Muscle of back (tissue), 13 donors: ENCODE measurements around the gene EI24. TPM values are rescaled to one million over a fixed set of nuclear protein-coding genes. Genes with fewer than 3 reads are reported as not detected.
"Not testable (repeated sequence)": the region's sequence is repeated elsewhere in the genome, so short reads cannot be mapped to it uniquely, and the experiment has no call there.

Source experiments
- DNase-seq, 3 donors: peaks; one replicate each; pipeline versions ENCODE4 v3.0.0 to v3.0.0-alpha.2; 2013
- long read RNA-seq, 9 donors: transcript quantifications; one replicate each; lab custom pipeline, GENCODE V29; 2026
- polyA plus RNA-seq, 10 donors: library from polyadenylated mRNA; unstranded; fragments of 120-200 nt; gene quantifications; one replicate each; pipeline ENCODE4 v1.2.1, GENCODE V29; 2013; ENCODE audit not compliant: insufficient read length in 10 of 10

The EI24 gene
- polyA plus RNA-seq, result 10 to 100 TPM; 65.6 to 78.0 (median 68.8) TPM
- long read RNA-seq, donor 1, transcript EI24-201 (11 exons, 2,455 nt), result major isoform, 16 of 18 reads
- long read RNA-seq, donor 1, partial matches to known transcripts, result 0 of 18 reads
- long read RNA-seq, donor 1, other reads (novel, unspliced or antisense), result 0 of 18 reads
- long read RNA-seq, donor 2, transcript EI24-201 (11 exons, 2,455 nt), result major isoform, 18 of 29 reads
- long read RNA-seq, donor 2, partial matches to known transcripts, result 10 of 29 reads
- long read RNA-seq, donor 2, other reads (novel, unspliced or antisense), result 0 of 29 reads
- long read RNA-seq, donor 3, result 0 reads
- long read RNA-seq, donor 4, transcript EI24-201 (11 exons, 2,455 nt), result major isoform, 16 of 16 reads
- long read RNA-seq, donor 4, partial matches to known transcripts, result 0 of 16 reads
- long read RNA-seq, donor 4, other reads (novel, unspliced or antisense), result 0 of 16 reads
- long read RNA-seq, donor 5, transcript EI24-201 (11 exons, 2,455 nt), result major isoform, 18 of 30 reads
- long read RNA-seq, donor 5, partial matches to known transcripts, result 11 of 30 reads
- long read RNA-seq, donor 5, other reads (novel, unspliced or antisense), result 0 of 30 reads
- long read RNA-seq, donor 6, transcript EI24-201 (11 exons, 2,455 nt), result major isoform, 23 of 35 reads
- long read RNA-seq, donor 6, partial matches to known transcripts, result 9 of 35 reads
- long read RNA-seq, donor 6, other reads (novel, unspliced or antisense), result 0 of 35 reads
- long read RNA-seq, donor 7, transcript EI24-201 (11 exons, 2,455 nt), result major isoform, 12 of 14 reads
- long read RNA-seq, donor 7, partial matches to known transcripts, result 0 of 14 reads
- long read RNA-seq, donor 7, other reads (novel, unspliced or antisense), result 0 of 14 reads
- long read RNA-seq, donor 8, transcript EI24-201 (11 exons, 2,455 nt), result major isoform, 12 of 12 reads
- long read RNA-seq, donor 8, partial matches to known transcripts, result 0 of 12 reads
- long read RNA-seq, donor 8, other reads (novel, unspliced or antisense), result 0 of 12 reads
- long read RNA-seq, donor 9, partial matches to known transcripts, result 0 of 3 reads
- long read RNA-seq, donor 9, other reads (novel, unspliced or antisense), result 0 of 3 reads

DNA sequence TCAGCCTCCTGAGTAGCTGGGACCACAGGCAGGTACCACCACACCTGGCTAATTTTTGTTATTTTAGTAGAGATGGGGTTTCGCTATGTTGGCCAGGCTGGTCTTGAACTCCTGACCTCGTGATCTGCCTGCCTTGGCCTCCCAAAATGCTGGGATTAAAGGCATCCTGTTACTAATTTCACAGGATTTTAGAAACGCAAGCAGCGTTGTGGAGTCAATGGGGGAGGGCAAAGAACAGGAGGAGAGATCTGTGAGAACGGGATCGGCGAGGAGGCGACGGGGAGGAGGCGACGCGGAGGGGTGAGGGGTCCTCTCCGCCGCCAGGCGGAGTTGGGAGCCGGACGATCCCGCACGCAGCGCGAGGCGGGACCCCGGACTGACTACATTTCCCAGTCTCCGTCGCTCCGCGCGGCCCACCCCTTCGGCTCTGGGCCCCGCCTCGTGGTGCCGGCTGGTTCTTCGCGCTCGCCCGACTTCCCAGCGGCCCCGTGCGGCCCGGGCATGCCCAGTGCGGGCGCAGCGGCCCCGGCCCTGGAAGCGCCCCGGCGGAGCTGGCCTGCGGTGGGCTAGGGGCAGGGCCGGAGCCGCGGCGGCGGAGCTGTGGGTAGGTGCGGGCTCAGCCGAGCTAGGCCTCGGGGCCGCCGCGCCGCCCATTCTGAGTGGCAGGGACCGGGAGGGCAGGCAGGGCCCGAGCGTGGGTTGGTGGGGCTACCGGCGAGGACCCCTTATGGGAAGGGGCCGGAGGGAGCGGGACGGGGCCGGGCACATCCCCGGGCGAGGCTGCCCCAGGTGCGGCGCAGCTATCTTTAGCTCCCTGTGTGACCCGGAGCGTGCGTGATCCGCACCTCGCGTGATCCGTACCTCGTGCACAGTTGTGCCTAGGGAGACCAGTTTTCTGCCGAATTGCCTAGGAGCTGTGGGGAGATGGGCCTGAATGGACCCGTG, at the start of gene EI24:
EI24 (plus strand) TSS at position 508 of the 945 bp plus-strand sequence. CDS start 3,051 bp downstream, outside the sequence.
- DNase-seq, result peak; percentile 91 to 96 (median 94)

DNA sequence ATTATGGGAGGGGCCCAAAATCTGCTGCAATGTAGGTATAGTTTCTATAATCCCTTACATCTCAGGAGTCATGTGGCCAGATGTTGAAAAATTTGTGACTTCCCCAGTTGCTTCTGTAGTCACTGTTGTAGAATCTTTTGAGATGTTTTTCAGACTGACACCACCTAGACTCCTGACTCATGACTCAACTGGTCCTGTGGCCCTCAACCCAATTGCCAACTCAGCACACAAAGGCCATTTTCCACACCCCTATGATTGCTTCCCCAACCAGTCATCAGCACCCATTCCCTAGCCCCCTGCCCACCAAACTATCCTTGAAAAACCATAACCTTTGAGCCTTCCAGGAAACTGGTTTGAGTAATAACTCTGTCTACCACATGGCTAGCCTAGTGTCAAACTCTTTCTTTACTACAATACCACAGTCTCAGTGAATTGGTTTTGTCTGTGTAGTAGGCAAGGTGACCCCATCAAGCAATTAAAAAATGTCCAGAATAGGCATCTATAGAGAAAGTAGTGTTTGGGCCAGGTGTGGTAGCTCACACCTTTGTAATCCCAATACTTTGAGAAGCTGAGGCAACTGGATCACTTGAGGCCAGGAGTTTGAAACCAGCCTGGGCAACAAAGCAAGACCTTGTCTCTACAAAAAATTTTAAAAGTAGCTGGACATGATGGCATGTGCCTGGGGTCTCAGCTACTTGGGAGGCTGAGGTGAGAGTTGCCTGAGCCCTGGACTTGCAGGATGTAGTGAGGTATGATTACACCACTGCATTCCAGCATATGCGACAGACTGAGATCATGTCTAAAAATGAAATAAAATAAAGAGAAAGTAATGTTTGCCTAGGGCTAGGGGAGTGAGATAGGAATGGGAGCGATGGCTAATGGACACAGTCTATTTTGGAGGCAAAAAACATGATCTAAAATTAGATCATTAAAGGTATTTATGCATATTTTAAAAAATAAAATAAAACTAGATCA, 49.1 kb upstream of the EI24 start:
- DNase-seq, result no peak

DNA sequence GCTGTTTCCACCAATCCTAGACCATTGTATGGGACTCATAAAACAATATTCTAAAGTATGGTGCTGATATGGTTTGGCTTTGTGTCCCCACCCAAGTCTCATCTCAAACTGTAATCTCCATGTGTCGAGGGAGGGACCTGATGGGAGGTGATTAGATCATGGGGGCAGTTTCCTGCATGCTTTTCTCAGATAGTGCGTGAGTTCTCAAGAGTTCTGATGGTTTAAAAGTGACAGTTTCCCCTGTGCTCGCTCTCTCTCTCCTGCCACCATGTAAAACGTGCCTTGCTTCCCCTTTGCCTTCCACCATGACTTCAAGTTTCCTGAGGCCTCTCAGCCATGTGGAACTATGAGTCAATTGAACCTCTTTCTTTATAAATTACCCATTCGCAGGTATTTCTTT, 44.0 kb upstream of the EI24 start:
- DNase-seq, result no peak

DNA sequence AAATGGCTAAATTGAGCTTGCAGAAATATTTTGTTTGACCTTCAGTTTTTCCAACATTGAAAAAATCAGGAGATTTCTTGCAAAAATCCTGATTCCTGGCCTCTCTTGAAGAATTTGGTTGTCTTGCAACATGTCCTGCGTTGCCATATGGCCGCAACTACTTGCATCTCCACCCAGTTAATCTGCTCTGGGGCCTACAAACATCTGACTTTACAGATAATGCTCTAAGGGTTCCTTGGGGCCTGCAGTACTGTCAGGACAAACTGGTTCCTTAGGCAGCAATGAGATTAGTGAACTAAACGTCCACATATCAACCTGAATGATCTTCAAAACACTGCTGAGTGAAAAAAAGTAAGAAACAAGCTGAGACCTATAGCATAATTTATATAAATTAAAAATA, 36.6 kb upstream of the EI24 start:
- no peak for DNase-seq

DNA sequence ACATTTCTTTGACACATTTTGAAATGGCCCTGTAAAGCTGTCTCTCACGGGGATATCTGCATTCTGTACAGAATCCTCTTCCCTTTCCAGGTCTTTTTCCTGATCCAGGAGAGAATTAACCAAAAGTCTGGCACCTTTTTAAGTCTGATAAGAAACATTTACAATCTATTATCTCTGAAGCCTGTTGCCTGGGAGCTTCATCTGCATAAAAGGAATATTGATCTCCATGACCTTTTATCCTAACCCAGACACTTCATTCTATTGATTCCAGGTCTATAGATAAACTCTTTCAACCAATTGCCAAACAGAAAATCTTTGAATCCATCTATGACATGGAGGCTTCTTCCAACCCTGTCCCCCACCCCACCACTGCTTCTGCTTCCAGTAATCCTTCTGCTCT, 33.7 kb upstream of the EI24 start:
- DNase-seq, result no peak

DNA sequence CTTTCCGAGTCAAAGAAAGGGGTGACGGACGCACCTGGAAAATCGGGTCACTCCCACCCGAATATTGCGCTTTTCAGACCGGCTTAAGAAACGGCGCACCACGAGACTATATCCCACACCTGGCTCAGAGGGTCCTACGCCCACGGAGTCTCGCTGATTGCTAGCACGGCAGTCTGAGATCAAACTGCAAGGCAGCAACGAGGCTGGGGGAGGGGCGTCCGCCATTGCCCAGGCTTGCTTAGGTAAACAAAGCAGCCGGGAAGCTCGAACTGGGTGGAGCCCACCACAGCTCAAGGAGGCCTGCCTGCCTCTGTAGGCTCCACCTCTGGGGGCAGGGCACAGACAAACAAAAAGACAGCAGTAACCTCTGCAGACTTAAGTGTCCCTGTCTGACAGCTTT, 32.4 kb upstream of the EI24 start:
- not testable (repeated sequence) for DNase-seq

DNA sequence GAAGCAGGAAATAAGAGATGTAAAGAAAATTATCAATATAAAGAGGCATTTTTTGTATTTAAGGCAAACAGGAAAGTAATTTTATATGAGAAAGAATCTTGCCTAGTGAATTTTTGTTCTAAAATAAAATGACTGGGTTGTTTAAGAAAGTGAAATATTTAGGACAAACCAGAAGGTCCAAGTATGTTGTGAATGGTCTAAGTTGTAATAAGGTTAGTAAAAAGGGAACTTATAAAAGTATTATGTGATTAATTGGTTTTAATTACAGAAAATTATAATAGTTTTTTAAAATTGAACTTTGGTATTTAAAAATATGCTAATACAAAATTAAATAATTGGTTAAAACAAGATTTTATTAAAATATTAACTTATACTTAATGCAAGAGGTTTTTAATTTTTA, 26.6 kb upstream of the EI24 start:
- no peak for DNase-seq

DNA sequence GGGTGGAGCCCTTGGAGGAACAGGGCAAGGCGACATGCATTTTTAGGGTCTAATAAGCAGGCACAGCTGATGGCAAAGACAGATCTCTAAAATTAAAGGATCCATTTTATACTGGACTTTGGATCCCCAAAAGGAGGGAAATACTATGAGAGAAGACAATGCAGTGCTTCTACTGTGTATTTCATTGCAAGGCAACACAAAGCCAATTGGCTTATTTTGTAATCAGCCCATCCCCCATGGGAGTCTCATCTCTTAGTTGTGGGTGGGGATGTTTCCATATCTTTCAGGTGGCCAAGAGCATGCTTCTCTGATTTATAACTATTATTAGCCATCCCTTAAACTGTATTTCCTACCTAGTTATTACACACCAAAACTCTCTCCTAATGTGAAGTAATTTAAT, 18.5 kb upstream of the EI24 start:
- no peak for DNase-seq

DNA sequence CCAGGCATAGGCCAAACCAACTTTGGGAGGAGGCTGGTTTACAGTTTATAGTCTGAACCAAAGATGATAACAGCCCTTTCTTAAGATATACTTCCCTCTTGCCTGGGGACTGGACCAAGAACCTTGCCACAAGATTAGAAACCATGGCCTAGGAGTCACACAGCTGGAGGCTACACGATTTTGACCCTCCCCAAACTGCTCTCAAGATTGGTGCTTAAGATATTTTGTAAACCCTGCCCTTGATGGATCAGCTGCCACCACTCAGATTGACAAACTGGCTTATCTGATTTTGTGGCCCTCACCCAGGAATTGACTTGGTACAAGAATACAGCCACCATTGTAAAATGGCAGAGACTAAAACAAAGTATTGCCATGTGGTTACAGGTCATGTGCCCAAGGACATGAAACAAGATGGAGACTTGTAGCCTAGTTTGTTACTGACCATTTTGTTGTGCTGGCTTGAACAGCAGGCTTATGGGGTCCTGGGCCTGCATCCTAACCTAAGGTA, 17.4 kb upstream of the EI24 start:
- no peak for DNase-seq

DNA sequence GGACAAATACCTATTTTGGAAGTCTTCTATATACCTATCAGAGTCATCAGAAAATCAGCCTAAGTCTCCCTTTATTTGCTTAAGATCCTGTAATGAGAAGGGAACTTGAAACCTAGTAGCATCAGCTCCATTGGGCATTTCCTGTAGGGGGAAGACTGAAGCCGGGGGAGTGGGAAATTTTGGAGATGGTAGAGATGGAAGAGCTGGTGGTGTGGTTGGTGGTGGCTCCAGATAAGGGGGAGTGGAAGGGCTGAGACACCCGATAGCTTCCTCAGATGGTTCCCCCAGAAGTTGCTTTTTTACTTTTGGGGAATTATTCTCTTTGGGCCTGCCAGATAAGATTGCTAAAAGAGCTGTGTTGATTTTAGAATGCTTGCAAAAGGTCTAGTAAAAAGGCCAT, 16.4 kb upstream of the EI24 start:
- DNase-seq, result no peak

DNA sequence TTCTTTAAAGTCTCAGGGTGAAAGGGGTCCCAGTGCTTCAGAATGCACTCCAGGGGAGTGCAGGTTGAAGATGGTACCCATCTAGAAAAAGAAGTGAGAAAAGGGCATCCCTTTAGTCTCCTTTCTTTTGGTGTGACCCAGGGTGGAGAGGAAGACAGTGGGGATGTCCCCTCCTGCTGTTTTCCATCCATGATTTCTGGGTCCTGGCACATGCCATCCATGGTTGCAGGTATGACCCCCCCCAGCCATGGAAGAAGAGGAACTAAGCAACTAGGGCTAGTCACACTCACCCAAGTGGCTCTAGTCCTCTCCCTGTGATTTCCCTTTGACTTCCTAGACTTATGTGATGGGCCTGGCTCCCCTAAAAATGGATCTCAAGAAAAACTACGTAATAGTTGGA, 15.9 kb upstream of the EI24 start:
- DNase-seq, result no peak

DNA sequence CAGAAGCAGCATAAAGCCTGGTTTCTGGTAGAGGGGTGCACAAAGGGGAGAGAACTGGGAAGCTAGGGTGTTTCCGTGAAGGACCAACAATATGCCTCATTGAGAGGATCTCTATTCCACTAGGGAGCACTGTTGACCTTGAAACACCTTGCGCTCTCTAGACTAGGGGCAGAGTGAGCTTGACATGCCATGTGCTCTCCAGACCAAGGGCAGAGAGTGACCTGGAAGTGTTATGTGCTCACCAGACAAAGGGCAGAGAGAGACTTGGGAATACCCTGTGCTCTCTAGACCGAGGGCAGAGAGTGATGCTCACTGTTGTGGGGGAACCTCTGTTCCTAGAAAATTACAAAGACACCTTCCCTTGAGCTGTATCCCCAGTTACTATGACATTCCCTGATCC, 15.2 kb upstream of the EI24 start:
- DNase-seq, result no peak

DNA sequence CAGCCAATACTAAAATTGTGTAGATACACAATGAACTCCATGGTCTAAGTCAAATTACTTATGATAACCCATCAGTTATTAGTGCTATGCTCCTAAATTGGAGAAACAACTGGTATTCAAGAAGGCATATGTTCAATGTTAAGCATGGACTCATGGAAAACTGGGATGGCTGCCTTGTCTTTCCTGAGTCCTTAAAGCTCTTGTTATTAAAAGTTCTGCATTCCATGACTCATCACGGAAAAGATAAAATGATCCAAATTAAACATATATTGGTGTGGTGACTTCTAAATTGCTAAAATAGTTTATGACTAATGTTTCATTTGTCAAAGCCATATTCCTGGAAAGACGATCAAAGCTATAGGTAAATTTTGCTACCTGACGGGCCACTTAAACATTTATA, 9.4 kb upstream of the EI24 start:
- DNase-seq, result no peak

DNA sequence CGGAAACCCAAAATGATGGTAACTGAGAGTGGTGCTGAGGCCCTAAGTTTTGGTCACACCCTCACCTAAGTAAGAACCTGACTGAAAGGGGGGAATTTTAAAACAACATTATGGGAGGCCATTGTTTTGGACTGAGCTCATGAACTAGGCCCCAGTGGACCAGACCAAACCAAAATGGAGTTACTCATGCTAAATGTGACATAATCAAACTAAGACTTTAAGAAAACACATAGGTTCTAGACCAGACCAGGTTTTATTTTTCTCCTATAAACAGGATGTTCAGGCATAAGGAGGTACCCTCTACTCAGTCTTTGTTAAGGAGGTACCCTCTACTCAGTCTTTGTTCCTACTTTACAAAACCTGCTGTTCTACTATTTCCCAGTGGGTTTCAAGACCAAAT, 7.4 kb upstream of the EI24 start:
- DNase-seq, result no peak

DNA sequence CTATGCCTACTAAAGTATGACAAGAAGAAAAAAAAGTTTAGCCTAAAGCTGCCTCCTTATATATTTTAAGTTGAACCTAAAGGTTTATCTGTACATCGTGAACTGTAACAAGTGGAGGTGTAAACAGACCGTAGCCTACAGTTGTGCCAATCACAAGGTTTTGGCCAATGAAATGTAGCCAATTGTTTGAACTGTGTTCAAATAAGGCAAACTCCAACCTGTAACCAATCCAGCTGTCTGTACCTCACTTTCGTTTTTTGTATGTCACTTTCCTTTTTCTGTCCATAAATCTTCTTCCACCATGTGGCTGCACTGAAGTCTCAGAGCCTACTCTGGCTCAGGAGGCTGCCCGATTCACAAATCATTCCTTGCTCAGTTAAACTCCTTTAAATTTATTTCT, 6.8 kb upstream of the EI24 start:
- DNase-seq, result no peak

DNA sequence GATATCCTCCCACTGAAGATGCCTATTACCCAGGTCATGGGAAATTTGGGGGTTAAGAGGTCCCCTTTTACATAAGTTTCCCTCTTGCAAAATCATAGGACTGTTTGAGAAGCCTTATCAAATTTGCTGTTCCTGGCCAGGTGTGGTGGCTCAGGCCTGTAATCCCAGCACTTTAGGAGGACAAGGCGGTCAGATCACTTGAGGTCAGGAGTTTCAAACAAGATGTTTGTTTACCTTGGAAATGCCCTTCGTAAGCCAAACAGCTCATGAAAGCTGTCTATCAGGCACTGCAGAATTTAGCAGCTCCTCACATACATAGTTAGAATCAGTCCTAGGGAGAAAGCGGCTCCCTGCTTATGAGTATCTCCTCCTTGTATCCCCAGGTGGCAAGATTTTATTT, 4.9 kb upstream of the EI24 start:
- no peak for DNase-seq

DNA sequence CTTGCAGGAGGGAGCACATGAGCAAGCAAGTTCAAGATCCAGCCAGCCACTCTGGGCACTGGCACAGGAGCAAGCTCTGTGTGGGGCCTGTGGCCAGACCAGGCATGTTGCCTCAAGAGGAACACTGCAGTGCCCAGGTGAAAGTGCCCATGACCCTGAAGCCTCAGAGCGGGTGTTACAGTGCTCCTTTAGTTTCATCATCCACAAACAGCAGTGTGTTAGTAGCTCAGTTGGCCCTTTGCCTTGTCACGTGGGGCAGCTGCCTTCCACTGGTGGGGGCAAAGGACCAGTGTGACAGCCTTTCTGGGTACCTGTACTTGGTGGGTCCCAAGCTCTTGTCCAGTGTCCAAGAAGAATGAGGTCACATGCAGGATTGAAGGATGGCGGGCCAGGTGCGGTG, 3.0 kb upstream of the EI24 start:
- no peak for DNase-seq

DNA sequence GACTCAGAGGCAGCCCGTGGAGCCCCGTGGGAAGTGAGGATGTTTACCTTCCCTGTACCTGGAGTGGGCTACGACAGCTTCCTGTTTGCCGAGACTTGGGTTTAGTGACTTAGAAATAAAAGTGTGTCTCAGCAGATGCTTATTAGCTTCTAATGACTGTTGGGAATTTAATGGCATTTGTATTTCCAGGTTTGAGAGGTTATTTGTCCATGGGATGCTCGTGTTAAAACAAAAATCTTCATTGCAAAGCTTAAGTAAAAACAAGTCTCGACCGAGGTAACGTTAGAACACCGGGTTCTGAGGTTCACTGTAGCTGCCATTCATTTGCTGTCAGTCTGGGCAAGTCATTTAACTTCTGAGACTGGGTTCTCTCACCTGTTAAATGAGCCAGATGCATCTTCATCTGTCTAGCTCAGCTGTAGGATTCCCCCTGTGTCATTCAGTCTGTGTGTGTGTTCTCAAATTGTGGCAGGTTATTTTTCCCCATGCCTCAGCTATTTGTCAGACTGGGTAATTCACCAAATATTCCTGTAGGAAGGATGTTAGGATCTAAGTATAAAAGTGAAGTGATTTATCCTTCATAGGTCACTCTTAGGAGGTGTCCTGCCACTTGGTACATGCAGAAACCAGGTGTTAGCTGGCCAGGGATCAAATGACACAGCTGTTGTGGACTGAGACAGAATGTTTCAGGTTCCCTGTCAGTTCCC, 791 bp downstream of the EI24 start:
- peak in 1 of 3 donors; percentile 14 for DNase-seq

DNA sequence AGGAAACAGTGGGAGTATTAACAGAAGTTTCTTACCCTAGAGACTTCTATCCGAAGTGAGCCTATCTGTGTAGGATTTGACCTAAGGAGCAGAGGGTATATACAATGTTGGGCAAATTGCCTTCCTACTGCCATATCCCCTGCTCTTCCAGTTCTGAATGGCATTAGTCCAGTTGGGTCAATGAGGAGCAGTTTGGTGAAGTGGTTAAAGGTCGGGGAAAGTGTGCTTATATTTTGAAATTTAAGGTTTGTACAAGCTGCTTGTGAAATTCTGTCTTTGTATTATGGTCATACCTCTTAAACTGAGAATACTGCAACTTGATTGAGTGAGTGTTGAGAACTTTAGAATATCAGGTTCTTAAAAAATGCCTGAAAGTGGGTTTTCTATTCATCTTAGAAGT, 1.7 kb downstream of the EI24 start:
- no peak for DNase-seq
